HG02610 (cell line): ENCODE results near the gene MYO16.

ENCODE experiments used
- ATAC-seq: cut with Tn5 transposase; IDR thresholded peaks from one replicate; pipeline ENCODE4 v1.9.1; 2021; ENCODE audit warnings: mild to moderate bottlenecking, moderate library complexity; ENCODE audit not compliant: unreplicated experiment

Gene MYO16

GRCh38 chr13:108662528-108662927 is 33.1 kb downstream of the MYO16 start:
- ATAC-seq = no peak

- no peak for ATAC-seq
These were observed 34.3 kb downstream of the MYO16 start for GRCh38 chr13:108663710-108664109.

GRCh38 chr13:108667205-108667604 is 37.8 kb downstream of the MYO16 start:
- no peak for ATAC-seq

DNA sequence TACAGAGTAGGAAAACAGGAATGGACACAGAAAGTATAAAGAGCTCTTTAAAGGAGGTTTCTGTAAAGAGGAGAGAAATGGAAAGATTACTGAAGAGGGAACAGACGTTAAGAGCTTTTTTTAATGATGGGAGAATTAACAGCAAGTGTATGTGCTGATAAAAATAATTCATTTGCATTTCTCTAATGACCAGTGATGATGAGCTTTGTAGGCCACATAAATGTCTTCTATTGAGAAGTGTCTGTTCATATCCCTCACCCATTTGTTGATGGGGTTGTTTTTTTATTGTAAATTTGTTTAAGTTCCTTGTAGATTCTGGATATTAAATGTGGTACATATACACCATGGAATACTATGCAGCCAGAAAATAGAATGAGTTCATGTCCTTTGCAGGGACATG is 40.0 kb downstream of the MYO16 start:
- ATAC-seq = no peak

DNA sequence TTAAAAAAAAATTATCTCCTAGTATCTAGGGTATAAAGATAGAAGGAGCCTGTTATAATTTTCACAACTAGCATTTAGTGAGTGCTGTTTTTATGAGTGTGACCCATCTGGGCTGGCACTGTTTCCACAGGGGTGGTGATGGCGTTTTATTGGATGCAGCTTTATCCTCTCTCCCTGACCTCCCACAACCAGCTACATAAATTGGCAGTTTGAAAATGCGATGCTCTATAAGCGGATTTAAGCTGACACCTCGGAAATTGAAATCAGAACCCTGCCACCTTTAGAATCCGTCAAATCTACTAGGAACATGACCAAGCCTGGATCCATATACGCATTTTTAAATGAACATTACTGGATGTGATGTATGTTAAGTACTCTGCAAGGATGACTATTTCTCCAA is 44.9 kb downstream of the MYO16 start:
- ATAC-seq = no peak

- no peak for ATAC-seq
These were observed 45.4 kb downstream of the MYO16 start for GRCh38 chr13:108674771-108675170.

- no peak for ATAC-seq
These were observed 47.2 kb downstream of the MYO16 start for GRCh38 chr13:108676620-108677019.

GRCh38 chr13:108677806-108678205 is 48.4 kb downstream of the MYO16 start:
- ATAC-seq = no peak

DNA sequence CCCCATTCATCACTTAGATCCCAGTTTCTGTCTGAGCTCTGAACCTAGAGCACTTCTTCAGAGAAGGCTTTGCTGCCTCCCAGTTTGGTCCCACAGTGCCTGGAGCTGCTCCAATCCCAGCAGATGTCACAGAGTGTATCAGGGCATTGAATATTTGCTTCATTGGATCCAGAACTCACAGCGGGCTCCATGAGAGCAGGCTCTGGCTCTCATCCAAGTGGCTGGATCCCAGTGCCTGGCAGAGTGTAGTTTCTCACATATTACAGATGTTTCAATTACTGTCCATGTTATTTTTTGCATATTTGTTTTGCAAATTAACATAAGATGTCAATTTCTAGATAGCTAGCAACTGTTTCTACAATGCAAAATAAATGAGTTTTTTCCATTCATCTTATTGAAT is 50.6 kb downstream of the MYO16 start:
- no peak for ATAC-seq

DNA sequence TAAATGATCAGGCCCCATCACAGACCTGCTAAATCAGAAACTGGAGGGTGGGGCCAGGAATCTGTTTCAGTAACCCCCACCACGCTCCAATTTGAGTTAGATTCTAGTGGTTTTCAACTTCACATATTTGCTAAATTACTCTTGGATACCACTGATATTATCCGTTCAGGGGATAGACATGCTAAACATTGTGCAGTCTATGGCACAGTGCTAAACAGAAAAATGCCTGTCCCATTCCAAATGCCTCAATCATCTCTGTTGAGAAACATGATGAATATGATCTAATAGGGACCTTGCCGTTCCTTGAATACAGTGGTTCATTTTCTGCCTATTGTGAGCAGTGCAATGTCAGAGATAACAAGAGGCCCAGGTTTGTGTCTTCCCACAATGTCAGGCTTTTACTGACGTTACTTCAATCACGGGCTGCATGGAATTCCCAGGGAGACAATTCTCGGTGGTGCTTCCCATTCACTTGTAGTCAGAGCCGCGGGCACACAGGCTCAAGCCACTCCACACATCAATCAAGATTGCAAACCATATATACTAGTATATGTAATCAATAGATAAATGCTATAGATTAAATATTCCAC is 52.7 kb downstream of the MYO16 start:
- no peak for ATAC-seq

GRCh38 chr13:108682714-108683113 is 53.3 kb downstream of the MYO16 start:
- ATAC-seq = no peak

DNA sequence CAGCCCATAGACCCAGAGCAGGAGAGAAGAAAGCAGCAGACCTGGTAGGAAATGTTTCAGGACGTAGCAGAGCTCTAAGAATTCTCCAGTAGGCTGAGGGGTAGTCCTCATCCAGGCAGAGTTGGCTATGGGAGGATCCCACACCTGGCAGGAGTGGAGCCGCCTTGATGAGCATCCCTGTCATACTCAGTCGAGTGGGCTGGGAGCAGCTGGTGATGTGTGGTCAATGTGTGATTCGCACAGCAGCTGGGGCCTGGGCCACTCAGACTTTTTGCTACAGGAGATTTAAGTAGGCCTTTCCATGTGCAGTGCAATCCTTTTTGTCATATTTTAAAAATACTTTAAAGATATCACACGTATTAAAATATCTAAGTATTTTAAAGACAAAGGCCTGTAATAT is 56.6 kb downstream of the MYO16 start:
- ATAC-seq = no peak

- no peak for ATAC-seq
These were observed 61.3 kb downstream of the MYO16 start for GRCh38 chr13:108690726-108691125.

DNA sequence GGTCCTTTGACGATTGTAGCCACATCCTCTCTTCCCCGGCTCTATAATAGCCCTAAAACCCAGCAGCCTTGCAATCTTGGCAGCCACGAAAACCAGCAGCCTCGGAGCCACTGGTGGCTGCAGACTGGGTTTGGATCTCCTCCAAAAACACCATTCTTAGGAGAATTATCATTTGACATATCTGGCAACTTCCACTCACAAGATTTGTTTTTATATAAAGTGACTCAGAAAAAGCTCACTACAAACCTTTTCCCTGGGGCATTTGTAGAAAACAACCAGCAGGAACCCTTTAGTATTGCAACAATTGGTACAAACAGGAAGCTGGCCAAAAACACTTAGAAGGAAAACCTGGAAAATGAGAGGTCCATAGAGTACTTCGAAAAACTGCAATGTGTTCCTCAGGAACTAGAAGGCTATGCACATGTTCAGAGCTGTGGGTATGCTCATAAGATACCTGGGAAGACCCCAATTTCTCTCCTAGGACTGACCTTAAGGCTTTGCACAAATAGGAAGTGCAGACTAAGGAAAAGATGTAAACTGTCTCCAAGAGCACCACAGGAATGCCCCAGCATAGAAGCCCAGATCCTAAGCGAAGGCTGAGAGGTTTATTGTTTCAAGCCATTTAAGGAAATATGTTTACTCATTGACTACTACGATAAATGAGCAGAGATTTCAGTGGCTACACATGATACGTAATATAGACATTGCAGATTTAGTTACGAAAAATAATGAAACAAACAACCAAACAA is 71.2 kb downstream of the MYO16 start:
- no peak for ATAC-seq

GRCh38 chr13:108702171-108702570 is 72.8 kb downstream of the MYO16 start:
- ATAC-seq = no peak

GRCh38 chr13:108705031-108705430 is 75.6 kb downstream of the MYO16 start:
- no peak for ATAC-seq

- no peak for ATAC-seq
These were observed 78.2 kb downstream of the MYO16 start for GRCh38 chr13:108707584-108707983.

DNA sequence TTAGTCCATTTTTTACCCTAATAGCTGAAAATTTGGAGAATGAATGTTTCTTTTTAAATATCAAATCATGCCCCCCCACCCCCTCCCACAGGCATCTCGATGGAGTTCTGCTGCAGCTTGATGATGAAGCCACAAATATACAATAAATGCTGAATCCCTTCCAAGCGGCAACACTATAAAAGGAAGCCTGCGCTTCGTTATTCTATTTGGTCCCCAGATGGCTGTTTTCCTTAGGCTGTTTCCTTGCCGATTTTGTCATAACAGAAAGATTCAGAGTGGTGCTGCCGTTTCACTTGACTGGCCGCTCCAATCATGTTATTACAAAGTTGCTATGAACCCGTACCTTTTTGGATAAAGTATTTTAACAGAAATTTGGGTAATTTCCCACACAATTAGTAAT is 79.5 kb downstream of the MYO16 start:
- no peak for ATAC-seq

DNA sequence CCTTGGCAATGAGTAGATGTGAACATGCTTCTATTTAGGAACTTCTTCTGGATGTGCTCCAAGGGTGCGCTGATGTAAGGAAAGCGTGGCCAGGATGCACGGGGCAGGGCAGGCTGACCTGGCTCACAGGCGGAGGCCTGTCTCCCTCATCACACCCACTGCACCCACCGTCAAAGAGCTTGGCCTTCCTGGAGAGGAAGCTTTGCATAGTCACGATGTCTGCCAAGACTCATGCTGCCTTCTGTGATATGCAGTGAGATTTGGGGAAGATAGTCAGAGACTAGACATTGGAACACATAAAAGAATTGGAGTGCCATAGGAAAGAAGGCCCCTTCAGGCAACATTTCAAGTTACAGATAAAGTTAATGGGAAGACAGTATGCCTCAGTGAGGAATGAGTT is 82.0 kb downstream of the MYO16 start:
- no peak for ATAC-seq

DNA sequence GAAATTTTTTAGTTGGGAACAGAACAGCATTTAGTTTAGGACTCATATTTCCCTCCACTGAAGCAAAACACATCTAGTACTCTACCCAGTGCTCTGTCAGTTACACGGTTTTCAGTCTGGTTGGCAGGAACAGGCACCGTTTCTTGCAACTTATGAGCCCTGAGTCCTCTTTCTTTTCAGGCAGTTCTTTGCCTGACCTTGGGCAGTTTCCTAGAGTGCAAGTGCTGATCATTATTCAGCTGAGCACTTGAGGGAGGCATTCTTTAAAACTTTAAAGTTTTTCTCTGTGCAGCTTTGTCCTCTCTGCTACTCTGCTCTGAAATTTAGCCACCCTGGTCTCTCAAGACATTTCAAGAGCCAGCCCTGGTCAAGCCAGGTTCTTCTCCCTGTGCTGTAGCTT is 96.1 kb downstream of the MYO16 start:
- ATAC-seq = no peak

DNA sequence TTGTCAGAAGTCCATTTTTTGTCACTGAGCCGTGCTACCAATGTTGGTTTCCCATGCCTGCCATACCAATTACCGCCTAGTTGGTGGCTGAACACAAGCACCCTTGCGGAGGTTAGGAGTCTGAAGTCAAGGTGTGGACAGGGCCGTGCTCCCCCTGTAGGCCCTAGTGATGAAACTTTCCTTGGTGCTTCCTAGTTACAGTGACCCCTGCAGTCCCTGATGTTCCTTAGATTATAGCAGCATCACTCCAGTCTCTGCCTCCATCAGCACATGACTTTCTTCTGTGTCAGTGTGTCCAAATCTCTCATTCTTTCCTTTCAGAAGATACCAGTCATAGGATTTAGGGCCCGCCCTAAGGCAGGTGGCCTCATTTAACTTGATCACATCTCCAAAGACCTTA is 99.0 kb downstream of the MYO16 start:
- ATAC-seq = no peak

DNA sequence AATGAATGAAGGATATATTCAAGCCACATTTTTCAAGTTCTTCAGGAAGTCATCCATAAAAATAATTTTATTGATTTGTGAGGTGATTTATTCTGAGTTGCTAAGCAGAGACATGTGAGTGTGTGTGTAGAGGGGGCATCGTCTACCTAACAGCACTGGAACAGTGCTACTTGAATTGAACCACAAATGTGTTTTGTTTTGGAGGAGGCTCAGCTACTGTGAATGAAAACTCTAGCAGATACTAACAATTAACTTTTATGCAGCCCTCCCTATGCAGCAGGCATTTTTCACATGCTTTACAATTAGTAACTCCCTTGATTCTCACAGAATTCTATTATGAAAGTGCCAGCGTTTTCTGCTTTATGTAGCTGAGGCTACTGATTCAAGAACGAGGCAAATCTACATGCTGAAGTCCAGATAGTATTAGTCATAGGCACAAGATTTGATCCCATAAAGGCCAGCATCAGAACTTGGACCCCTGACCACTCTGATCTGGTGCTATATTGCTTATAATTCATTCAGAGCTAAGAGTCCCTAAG is 103.7 kb downstream of the MYO16 start:
- no peak for ATAC-seq

DNA sequence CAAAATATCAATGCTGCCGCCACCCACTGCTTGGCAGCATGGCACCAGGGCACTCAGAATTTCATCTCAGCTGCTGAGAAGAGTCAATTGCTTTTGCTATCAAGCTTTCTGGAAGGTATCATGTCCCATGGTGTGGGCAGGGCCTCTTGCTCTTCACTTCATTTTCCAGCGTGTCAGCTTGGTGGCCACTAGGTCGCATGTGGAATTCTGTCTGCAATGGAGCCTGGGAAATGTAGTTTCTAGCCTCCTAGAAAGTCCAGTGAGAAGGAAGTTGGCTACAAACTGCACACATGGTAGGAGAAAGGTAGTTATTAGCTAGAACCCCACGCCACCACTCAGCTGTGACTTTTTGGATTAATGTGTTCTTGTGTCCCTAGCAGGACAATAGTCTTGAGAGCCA is 105.3 kb downstream of the MYO16 start:
- ATAC-seq = no peak
